Measurements from ENCODE around the gene GOLGA6L4.
"Not testable (repeated sequence)": the region's sequence is repeated elsewhere in the genome, so short reads cannot be mapped to it uniquely, and the experiment has no call there.

The GOLGA6L4 gene

GRCh38 chr15:84235573-84235972 lies at the start of gene GOLGA6L4:
GOLGA6L4 (plus strand) TSS chr15:84235773; CDS start chr15:84235835, 62 bp downstream.
- not testable (repeated sequence) for DNase-seq (ENCODE audit: low read depth, low spot score)

GRCh38 chr15:84192982-84193381 lies 42.6 kb upstream of the GOLGA6L4 start:
- DNase-seq (ENCODE audit: low read depth, low spot score): not testable (repeated sequence)

DNA sequence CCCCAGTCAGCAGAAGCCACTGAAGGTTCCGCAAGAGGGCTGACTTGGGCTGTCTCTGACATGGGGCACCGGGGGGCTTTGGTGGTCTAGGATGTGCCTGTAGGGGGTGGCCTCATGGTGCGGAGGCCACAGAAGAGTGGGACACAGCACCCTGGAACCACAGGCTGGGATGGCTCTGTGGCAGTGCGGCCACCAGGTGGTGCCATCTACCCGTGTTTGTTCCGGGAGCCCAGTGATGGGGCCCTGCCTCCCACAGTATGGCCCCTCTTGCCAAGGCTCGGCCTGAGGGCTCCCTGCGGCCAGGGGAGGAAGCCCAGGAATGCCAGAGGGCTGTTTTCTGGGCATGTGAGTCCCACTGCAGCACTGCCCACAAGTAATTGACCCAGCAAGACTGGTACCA lies 40.0 kb upstream of the GOLGA6L4 start:
- DNase-seq (ENCODE audit: low read depth, low spot score): not testable (repeated sequence)

DNA sequence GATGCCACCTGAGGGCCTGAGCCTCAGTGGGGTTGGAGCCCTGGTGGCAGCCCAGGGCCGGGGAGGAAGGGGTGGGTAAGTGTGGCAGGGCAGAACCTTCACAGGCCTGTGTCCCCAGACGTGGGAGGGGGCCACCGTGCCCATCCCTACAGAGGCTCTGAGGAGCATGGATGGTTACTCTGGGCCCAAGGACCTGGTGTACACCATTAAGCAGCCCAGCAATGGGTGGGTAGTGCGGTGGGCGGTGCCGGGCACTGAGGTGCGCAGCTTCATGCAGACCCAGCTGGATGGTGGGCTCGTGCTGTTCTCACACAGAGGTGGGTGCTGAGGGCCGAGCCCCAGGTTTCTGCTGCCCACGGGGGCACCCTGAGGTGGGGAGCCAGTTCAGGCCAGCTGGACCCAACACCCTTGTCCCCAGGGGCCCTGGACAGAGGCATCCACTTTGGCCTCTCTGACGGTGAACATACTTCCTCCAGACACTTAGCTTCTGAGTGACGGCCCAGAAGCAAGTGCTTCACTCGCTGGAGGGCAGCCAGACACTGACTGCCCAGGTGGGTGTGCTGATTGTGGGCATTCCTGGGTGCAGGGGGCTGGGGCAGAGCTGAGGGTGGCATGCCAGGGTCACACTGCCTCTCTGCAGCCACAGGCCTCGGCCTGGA lies 38.9 kb upstream of the GOLGA6L4 start:
- DNase-seq (ENCODE audit: low read depth, low spot score): not testable (repeated sequence)

GRCh38 chr15:84199865-84200264 lies 35.7 kb upstream of the GOLGA6L4 start:
- not testable (repeated sequence) for DNase-seq (ENCODE audit: low read depth, low spot score)

- not testable (repeated sequence) for DNase-seq (ENCODE audit: low read depth, low spot score)
These were observed 10.9 kb downstream of the GOLGA6L4 start for GRCh38 chr15:84246441-84246840.
